HG03460 (cell line): ENCODE data around the gene KIF7.

Experiments used
- ATAC-seq: cut with Tn5 transposase; IDR thresholded peaks from one replicate; pipeline ENCODE4 v1.9.1; 2021; ENCODE audit not compliant: unreplicated experiment

The KIF7 gene

DNA sequence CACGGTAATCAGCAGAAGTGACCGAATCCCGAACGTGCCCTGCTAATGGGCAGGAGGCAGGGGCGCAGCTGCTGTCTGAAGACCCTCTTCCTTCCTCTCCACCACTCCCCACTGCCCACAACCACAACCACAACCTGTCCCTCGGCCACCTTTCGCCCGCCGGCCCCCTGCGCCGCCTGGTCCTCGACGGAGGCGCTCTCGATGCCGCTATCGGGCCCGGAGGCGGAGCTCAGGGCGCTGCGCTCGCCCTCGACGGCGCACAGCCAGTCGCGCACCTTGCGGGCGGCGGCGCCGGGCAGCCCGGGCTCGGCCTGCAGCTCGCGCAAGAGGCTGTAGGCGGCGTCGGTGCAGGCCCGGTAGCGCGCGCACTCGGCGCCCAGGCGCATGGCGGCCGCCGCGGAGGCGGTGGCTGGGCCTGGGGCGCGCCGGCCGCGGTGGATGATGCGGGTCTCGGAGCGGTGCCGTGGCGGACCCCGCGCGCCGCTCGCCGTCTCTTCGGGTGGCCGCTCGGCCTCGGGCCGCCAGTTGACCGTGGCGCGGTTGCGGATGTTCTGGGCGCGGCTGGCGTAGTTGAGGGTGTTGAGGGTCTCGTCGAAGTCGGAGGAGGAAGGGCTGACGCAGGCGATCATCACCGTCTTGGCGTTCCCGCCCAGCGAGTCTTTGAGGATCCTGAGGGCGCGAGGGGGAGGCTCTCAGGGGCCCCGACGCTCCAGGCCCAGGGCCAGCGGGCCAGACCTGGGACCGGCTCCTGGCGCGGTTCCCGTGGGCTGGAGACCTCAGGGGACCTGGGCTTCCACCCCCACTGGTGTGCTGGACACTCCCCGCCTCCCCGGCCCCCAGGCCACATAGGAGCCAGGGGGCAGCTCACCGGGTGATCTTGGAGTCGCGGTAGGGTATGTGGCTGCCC is 6.9 kb downstream of the KIF7 start:
- ATAC-seq, result no peak

DNA sequence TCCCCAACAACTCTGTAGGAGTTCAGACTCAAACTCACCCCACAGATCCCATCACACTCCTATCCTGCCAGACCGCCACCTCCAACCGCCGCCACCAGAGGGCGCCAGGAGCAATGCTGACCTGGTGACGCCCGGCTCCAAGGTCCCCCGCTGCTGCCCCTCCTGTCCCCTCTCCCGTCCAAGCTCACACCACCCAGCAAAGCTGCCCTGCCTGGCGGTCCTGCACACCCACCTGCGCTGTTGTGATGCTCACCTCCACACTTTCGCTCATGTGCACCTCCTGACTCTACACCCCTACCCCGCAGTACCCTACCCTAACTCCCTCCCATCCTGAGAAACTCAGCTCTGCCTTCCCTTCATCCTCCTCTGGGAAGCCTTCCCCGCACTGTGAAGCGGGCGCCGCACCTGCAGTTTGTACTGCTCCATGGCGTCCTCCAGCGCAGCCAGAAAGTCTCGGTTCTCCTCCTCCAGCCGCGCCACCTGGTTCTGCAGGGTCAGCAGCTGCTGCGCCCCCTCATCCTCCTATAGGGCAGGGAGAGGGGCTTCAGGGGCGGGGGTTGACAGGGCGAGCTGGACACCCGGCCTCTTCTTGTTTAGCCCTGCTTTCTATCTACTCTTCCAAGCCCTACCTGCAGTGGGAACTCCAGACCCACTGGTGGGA is 7.9 kb downstream of the KIF7 start:
- ATAC-seq, result peak; percentile 65

- no peak for ATAC-seq
Observed at GRCh38 chr15:89646416-89647141, 8.7 kb downstream of the KIF7 start.

GRCh38 chr15:89645680-89646079 is 9.6 kb downstream of the KIF7 start:
- no peak for ATAC-seq

GRCh38 chr15:89642106-89642505 is 13.2 kb downstream of the KIF7 start:
- no peak for ATAC-seq

GRCh38 chr15:89641053-89641452 is 14.2 kb downstream of the KIF7 start:
- ATAC-seq, result no peak

GRCh38 chr15:89640245-89640644 is 15.0 kb downstream of the KIF7 start:
- no peak for ATAC-seq

DNA sequence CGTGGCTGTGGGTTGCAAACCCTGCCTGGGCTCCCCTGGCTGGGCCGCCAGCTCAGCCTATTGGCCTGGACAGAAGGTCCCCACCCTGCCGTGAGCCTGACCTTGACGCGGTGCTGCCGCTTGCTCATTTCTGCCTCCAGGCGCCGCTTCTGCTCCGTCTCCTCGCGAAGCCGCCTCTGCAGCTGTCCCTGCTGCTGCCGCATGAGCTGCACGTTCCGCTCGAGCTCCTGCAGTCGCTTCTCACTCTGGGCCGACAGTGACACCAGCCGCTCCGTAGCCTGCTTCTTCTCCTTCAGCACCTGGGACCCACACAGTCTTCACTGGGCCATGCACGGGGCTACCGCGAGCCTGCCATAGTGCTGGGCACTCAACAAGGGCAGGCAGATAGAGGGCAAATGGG is 21.7 kb downstream of the KIF7 start:
- no peak for ATAC-seq

GRCh38 chr15:89632563-89633430 is 22.5 kb downstream of the KIF7 start:
- no peak for ATAC-seq

- ATAC-seq, result no peak
Observed at GRCh38 chr15:89631902-89632264, 23.4 kb downstream of the KIF7 start.

DNA sequence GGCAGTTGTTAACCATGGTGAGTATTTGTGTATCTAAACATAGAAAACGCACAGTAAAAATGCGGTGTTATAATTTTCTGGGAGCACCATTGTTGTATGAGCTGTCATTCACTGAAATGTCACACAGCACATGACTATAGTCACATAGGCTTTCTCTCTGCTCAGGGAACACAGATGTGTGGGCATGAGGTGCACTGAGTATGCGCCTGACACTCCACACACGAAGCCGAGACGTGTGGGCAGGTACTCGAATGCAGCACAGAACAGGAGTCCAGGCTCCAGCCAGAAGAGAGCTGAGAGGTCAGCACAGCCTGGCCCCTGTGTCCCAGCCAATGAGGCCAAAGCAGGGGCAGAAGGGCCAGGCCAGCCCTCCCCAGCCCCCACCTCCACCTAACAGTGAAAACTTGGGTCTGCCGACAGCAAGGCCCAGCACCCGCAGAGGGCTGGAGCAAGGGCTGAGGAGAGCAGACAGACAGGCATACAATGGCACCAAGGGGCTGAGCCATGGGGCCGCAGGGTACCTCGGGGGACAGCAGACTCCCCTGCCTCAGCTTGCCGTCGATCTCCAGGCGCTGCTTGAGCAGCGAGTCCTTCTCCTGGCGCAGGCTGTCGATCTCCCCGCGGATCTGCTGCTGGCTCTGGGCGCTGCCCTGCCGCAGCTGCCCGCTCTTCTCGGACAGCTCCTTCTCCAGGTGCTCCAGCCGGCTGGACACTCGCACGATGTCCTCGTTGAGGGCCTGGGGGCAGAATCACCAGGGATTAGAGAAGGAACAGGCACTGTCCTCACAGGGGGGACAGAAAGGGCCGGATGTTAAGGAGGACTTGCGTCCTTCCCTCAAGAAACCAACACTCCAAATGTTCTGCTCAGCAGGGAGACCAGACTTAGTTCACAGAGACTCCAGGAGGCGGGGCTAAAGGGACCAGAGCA is 24.0 kb downstream of the KIF7 start:
- no peak for ATAC-seq

DNA sequence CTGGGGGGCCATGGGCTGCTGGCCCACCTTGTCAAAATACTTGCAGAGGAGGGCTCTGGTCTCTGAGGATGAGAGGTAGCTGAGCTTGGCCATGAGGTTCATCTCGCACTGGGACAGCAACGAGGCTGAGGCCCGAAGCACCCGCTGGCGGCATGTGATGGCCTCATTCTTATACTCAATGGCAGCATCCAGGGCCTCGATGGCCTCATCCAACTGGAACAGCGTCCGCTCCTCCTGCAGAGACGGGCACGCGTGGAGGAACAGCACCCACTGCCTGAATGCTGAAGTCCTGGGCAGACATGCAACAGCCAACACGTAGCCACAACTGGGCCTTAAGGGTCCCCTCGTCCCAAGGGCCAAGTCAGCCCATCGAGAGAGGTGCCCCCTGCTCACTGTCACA is 25.0 kb downstream of the KIF7 start:
- no peak for ATAC-seq

GRCh38 chr15:89629829-89630228 is 25.4 kb downstream of the KIF7 start:
- no peak for ATAC-seq

- ATAC-seq, result no peak
Observed at GRCh38 chr15:89628806-89629715, 26.2 kb downstream of the KIF7 start.

- ATAC-seq, result no peak
Observed at GRCh38 chr15:89628301-89628700, 27.0 kb downstream of the KIF7 start.

- ATAC-seq, result no peak
Observed at GRCh38 chr15:89627256-89627970, 27.9 kb downstream of the KIF7 start.

GRCh38 chr15:89625716-89626115 is 29.6 kb downstream of the KIF7 start:
- ATAC-seq, result no peak

GRCh38 chr15:89623165-89623564 is 32.1 kb downstream of the KIF7 start:
- ATAC-seq, result no peak
